Measurements from ENCODE around the gene SOX2.
"Not testable (repeated sequence)": the region's sequence is repeated elsewhere in the genome, so short reads cannot be mapped to it uniquely, and the experiment has no call there.

The SOX2 gene

GRCh38 chr3:181757694-181758306 is 46.1 kb downstream of the SOX2 start:
- no peak for DNase-seq (ENCODE audit: low read depth in 2 of 2)

DNA sequence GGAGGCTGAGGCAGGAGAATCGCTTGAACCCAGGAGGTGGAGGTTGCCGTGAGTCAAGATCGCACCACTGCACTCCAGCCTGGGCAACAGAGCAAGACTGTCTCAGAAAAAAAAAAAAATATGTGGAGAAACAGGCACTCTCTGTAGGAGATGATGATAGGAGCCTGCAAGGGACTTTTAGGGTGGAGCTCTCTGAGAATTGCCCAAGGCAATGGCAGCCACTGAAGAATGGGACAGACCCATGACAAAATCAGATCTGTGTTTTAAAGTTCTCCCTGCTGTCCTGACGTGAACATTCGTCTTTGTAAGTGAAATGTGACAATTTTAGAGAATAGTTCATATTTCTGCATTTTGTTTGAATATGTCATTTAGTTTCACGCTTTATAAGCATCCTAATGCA is 50.2 kb downstream of the SOX2 start:
- DNase-seq (ENCODE audit: low read depth in 2 of 2), result no peak

- not testable (repeated sequence) for DNase-seq (ENCODE audit: low read depth in 2 of 2)
Measured at GRCh38 chr3:181764033-181764432, 52.3 kb downstream of the SOX2 start.
